GM12892 (cell line): ENCODE data around the gene ZNF536.

Source experiments
- POLR2A ChIP-seq: IDR thresholded peaks from 2 replicates; pipeline ENCODE4 v1.6.1; 2011; ENCODE audit warnings: low read depth, low read length, control low read depth
- POLR2AphosphoS5 ChIP-seq: IDR thresholded peaks from 2 replicates; pipeline ENCODE4 v1.6.1; 2011; ENCODE audit warnings: low read depth, low read length, control low read depth

GRCh38 chr19:30338878-30339623 lies 33.1 kb upstream of the ZNF536 start:
- TF ChIP-seq POLR2A (no peak), POLR2AphosphoS5 (no peak)
